Pulmonary artery endothelial cell (primary cell): ENCODE measurements around the gene PXN. TPM values are rescaled to one million over a fixed set of nuclear protein-coding genes. Genes with fewer than 3 reads are reported as not detected.
A peak's percentile ranks its signal among the peaks of the same experiment; 100 is the strongest.
"Not testable (repeated sequence)": the region's sequence is repeated elsewhere in the genome, so short reads cannot be mapped to it uniquely, and the experiment has no call there.

ENCODE experiments used
- DNase-seq: peaks from one replicate; pipeline ENCODE4 v3.0.0-alpha.2; 2011; ENCODE audit warnings: low read depth, low spot score
- total RNA-seq: library from RNA; depleted of rRNA; stranded (reverse); fragments of >200 nt; gene quantifications from 2 replicates; pipeline ENCODE4 v1.2.3, GENCODE V29; 2014

The PXN gene
- total RNA-seq, 1 donor from 2014 or later = 64.8 TPM

GRCh38 chr12:120262852-120263747 lies 2.4 kb downstream of the PXN start:
- no peak for DNase-seq

GRCh38 chr12:120261951-120262851 lies 3.3 kb downstream of the PXN start:
- DNase-seq = no peak

DNA sequence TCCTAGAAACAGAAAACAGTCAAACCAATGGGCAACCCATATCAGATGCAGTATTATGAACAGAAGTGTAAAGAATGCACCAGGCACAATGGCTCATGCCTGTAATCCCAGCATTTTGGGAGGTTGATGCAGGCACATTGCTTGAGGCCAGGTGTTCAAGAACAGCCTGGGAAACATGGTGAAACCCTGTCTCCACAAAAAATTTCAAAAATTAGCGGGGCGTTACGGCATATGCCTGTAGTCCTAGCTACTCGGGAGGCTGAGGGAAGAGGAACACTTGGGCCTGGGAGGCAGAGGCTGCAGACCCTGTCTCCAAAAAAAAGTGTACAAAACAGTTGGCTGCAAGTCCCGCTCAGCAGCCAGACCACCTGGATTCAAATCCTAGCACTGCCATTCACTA lies 4.9 kb downstream of the PXN start:
- no peak for DNase-seq

GRCh38 chr12:120259418-120260202 lies 5.9 kb downstream of the PXN start:
- no peak for DNase-seq

DNA sequence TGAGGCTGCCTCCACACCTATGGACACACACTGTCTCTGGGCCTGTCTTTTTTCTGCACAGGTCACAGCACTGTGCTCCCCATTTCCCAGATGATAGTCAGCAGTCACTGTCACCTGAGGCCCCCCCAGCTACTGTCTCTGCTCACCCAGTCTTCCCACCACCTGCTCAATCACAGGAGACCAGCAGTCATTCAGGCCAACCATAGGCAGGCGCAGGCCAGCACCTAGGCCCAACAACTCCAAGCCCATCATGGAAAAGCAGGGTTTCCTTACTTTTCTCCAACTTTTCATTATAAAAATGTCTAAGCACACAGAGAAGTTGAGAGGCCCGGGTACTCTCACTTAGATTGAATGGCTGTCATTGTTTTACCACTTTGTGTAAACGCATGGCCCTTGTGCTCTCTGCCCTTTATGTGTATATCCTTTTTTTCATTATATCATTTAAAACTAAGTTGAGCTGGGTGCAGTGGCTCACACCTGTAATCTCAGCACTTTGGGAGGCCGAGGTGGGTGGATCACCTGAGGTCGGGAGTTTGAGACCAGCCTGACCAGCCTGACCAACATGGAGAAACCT lies 7.1 kb downstream of the PXN start:
- DNase-seq = no peak

DNA sequence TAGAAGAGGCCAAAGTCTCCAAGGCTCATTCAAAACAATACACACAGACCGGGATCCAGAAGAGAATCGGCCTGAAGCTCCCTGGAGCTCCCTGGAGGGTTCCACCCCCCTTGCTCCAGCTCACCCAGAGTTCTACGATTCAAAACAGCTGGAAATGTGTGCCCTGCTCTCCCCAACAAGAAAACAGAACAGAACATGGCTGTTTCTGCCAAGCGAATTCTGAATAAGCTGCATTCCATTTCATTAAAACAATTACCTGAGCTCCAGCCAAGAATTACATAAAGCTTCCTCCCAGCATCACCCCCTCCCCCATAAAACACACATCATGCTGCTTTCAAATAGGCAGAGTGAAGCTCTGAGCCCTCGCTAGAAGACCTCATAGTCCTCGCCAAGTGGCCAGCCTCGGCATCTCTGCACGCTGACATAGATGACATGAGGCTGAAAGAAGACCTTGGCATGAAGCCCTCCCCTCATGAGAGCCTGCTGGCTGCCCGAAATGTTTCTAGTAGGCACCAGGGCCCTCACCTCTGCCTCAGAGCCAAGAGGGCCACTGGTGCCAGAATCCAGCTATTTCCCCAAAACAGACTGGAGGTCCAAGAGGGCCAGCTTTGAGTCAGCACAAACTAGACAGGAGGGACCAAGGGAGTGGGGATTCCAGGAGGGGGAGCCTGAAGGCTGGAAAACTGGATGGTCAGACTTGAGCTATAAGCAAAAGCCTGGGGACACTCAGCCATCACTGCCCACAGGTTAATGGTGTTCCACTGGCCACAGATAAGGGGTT lies 8.3 kb downstream of the PXN start:
- peak; percentile 96 for DNase-seq

GRCh38 chr12:120254809-120255208 lies 10.7 kb downstream of the PXN start:
- peak; percentile 79 for DNase-seq

DNA sequence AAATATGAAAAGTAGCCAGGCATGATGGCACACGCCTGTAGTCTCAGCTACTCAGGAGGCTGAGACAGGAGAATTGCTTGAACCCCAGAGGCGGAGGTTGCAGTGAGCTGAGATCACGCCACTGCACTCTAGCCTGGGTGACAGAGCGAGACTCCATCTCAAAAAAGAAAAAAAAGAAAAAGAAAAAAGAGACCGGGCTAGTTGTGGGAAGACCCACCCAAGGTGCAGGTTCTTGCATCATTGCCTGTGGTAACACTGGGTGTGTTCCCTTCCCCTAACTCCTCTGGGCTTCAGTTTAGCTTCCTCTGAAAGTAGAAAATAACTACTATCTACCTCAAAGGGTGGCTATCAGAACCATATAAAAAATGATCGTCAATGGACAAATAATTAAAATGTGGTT lies 12.2 kb downstream of the PXN start:
- not testable (repeated sequence) for DNase-seq

DNA sequence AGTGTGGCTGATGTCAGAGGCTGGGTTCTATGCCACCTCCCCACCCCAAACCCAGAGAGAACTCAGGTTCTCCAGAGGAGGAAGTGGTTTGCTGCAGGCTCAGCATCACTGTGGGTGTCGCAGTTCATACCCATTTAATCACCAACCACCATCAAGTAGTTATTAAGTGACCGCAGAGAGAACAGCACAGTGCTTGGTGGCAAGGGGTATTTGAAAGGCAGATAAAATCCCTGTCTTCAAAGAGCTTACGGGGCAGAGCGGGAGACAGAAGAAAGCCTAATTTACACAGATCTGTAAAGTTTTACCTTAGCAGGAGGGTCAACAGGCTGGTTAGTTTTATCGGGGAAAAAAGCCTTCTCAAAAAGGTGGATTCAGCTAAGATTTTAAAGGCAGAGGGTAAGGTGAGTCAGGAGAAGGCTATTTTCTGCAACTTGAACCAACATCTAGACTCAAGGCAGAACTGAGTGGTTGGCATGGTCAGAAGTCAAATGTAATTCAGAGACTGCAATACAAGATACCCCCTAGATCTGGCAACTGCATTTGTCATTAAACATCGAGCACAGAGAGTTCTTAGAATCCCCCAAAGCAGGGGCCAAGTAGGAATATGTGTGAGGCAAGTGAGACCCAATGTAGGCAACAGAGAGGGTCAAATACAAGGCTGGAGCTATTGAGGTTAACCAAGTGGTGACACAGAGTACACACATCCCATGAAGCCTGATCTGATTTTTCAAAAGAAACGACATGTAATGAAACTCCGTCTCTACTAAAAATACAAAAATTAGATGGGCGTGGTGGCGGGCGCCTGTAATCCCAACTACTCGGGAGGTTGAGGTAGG lies 13.2 kb downstream of the PXN start:
- no peak for DNase-seq

- not testable (repeated sequence) for DNase-seq
These were observed 14.0 kb downstream of the PXN start for GRCh38 chr12:120251364-120252070.

GRCh38 chr12:120249875-120250795 lies 15.4 kb downstream of the PXN start:
- no peak for DNase-seq

DNA sequence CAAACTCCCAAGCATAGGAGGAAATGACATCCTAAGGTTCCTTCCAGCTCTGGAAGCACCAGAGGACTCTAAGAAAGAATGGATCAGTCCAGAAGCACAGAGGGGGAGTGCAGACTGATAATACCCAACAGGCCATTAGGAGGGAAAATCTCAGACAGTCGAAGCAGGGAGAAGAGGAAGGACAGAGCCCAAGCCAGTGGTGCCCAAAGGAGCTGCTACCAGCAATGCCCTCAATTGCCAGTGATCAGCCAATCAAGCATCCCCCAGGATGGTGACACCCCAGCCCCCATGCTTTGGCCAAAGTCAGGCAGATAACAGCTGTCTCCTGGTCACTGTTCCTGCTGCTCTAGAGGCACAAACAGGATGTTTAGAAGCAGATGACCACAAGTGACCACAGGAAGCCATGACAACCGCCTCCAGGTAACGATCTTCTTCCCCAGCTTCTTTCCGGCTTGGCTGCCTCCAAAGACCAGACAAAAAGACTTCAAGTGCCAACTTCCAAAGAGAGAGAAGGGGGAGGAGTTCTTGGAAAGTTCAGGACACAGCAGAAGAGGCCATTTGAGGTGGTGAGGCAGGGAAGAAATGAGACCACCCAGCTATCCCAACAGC lies 16.2 kb downstream of the PXN start:
- DNase-seq = no peak

GRCh38 chr12:120247621-120248030 lies 17.9 kb downstream of the PXN start:
- DNase-seq = no peak

DNA sequence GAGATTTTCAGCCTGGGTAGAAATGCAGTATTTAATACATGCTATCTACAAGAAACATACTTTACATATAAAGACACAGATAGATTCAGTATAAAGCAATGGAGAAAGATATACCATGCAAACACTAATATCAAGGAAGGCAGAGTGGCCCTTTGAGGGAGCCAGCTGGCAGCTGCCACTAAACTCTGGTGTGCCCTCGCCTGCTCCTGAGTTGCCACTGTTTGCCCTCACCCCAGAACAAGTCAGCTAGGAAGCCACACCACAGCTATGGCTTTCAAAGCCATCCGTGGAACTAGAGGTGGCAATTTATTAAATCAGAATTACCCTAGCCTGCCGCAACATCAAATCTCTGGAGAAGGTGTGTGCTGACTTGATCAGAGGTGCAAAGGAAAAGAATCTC lies 18.3 kb downstream of the PXN start:
- no peak for DNase-seq

- DNase-seq = not testable (repeated sequence)
These were observed 18.8 kb downstream of the PXN start for GRCh38 chr12:120246705-120247104.

DNA sequence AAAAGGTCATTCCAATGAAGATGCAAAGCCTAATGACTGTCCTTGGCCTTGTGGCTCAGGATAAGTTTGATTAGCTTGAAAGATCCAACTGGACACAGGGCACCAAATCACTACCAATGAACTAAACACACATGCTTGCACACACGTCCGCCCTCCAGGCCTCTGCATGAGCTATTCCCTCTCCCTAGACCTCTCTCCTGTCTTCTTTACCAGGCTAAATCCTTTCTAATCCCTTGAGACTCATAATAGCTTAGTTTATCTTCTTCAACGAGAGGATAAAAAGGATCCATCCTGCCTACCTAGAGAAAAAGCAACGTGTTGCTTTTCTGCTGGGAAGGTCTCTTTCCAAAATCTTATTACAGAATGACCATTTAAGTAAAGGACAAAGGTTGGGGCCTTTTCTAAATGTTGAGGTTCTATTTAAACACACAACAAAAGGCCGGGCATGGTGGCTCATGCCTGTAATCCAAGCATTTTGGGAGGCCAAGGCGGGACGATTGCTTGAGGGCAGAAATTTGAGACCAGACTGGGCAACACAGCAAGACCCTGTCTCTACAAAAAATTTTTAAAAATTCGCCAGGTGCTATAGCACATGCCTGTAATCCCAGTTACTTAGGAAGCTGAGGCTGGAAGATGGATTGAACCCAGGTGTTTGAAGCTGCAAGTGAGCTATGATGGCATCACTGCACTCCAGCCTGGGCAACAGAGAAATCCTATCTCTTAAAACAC lies 22.4 kb downstream of the PXN start:
- DNase-seq = no peak
